Stimulated activated naive CD8-positive, alpha-beta T cell treated with anti-CD3 and anti-CD28 coated beads, Interleukin-15, amount 100 ng/mL, for 72 hours (primary cell): Measurements from ENCODE around the gene PCYT2.

Experiments used
- ATAC-seq: fragments of 150-1000 bp; cut with Tn5 transposase; 2 replicates; pipeline ENCODE4 v1.10.0; 2021; ENCODE audit warnings: mild to moderate bottlenecking, moderate library complexity
- DNase-seq, 2 donors: peaks; one replicate each; pipeline ENCODE4 v3.0.0; 2021 to 2022
- H3K27ac Mint-ChIP-seq, 2 donors: one replicate each; pipeline ENCODE4 v1.8.0; 2022; ENCODE audit warnings: mild to moderate bottlenecking in 2 of 2, mixed read lengths in 2 of 2, moderate library complexity in 2 of 2
- H3K27me3 Mint-ChIP-seq: one replicate; pipeline ENCODE4 v1.8.0; 2022; ENCODE audit warnings: mixed read lengths
- H3K4me1 Mint-ChIP-seq: one replicate; pipeline ENCODE4 v1.8.0; 2022; ENCODE audit warnings: mild to moderate bottlenecking, mixed read lengths
- H3K4me3 Mint-ChIP-seq, 2 donors: one replicate each; pipeline ENCODE4 v1.8.0; 2022; ENCODE audit warnings: mild to moderate bottlenecking in 2 of 2, mixed read lengths in 2 of 2, moderate library complexity in 1 of 2
- H3K9me3 Mint-ChIP-seq, 2 donors: one replicate each; pipeline ENCODE4 v1.8.0; 2022; ENCODE audit warnings: mixed read lengths in 2 of 2

The PCYT2 gene

GRCh38 chr17:81951785-81952684, 40.8 kb upstream of the PCYT2 start:
- Mint-ChIP-seq H3K27me3 (peaks cover 1% of the 10 kb centered on the region), H3K27ac (no peak overlapping the region), H3K4me3 (no peak overlapping the region), H3K9me3 (no peaks in the 10 kb centered on the region), H3K4me1 (no peaks in the 10 kb centered on the region)
- no peak for DNase-seq
- ATAC-seq, result no peak

GRCh38 chr17:81950501-81950900, 39.3 kb upstream of the PCYT2 start:
- H3K9me3 Mint-ChIP-seq, result no peaks in the 10 kb centered on the region
- no peak overlapping the region for H3K4me3 Mint-ChIP-seq
- DNase-seq (no peak), ATAC-seq (no peak)
- H3K4me1 Mint-ChIP-seq, result no peaks in the 10 kb centered on the region
- no peaks in the 10 kb centered on the region for H3K27me3 Mint-ChIP-seq
- H3K27ac Mint-ChIP-seq, result no peak overlapping the region

- no peak overlapping the region for H3K4me3 Mint-ChIP-seq
- ATAC-seq, result no peak
- no peak overlapping the region for H3K27ac Mint-ChIP-seq
- H3K4me1 Mint-ChIP-seq, result no peaks in the 10 kb centered on the region
- H3K27me3 Mint-ChIP-seq, result peaks cover 10% of the 10 kb centered on the region
- no peaks in the 10 kb centered on the region for H3K9me3 Mint-ChIP-seq
- peak in 1 of 2 donors; percentile 15 for DNase-seq
These were observed 37.6 kb upstream of the PCYT2 start for GRCh38 chr17:81948635-81949378.

DNA sequence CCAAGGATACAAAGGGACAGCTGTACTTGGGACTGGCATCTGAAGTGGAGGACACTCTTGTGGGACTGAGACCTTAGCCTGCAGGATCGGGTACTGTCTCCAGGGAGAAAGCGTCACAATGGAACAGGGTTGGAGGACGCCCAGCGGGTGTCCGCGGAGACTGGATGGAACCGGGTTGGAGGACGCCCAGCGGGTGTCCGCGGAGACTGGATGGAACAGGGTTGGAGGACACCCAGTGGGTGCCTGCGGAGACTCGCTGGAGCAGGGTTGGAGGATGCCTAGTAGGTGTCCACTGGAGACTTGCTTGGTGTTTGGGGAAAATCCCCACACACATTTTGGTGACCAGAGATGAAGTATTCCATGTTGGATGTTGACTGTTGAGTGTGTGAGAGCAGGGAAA, 36.0 kb upstream of the PCYT2 start, which contains the start of gene MYADML2:
MYADML2 (minus strand) TSS at position 45 of the 400 bp plus-strand sequence. CDS start 5,492 bp downstream, outside the sequence.
- Mint-ChIP-seq H3K4me3 (no peak within 1 kb of the TSS), H3K9me3 (no peaks in the 10 kb centered on the region), H3K27ac (no peak within 1 kb of the TSS), H3K4me1 (no peaks in the 10 kb centered on the region), H3K27me3 (peaks cover 10% of the 10 kb centered on the region)
- ATAC-seq, result no peak
- no peak for DNase-seq

- no peak for ATAC-seq
- no peak overlapping the region for H3K27ac Mint-ChIP-seq
- no peak for DNase-seq
- H3K4me1 Mint-ChIP-seq, result no peaks in the 10 kb centered on the region
- no peak overlapping the region for H3K4me3 Mint-ChIP-seq
- H3K27me3 Mint-ChIP-seq, result peaks cover 18% of the 10 kb centered on the region
- H3K9me3 Mint-ChIP-seq, result no peaks in the 10 kb centered on the region
These were observed 33.7 kb upstream of the PCYT2 start for GRCh38 chr17:81944858-81945257.

GRCh38 chr17:81942167-81942553, 31.0 kb upstream of the PCYT2 start:
- Mint-ChIP-seq H3K9me3 (no peaks in the 10 kb centered on the region), H3K4me3 (no peak overlapping the region), H3K27me3 (peaks cover 18% of the 10 kb centered on the region), H3K4me1 (peaks cover 12% of the 10 kb centered on the region), H3K27ac (no peak overlapping the region)
- no peak for ATAC-seq
- DNase-seq, result no peak

- ATAC-seq, result no peak
- Mint-ChIP-seq H3K4me1 (peaks cover 14% of the 10 kb centered on the region), H3K9me3 (no peaks in the 10 kb centered on the region), H3K27ac (peak overlapping the region in 1 of 2 donors; percentile 34), H3K27me3 (peaks cover 18% of the 10 kb centered on the region), H3K4me3 (no peak overlapping the region)
- peak in 1 of 2 donors; percentile 11 for DNase-seq
These were observed 30.4 kb upstream of the PCYT2 start for GRCh38 chr17:81941484-81942166.

DNA sequence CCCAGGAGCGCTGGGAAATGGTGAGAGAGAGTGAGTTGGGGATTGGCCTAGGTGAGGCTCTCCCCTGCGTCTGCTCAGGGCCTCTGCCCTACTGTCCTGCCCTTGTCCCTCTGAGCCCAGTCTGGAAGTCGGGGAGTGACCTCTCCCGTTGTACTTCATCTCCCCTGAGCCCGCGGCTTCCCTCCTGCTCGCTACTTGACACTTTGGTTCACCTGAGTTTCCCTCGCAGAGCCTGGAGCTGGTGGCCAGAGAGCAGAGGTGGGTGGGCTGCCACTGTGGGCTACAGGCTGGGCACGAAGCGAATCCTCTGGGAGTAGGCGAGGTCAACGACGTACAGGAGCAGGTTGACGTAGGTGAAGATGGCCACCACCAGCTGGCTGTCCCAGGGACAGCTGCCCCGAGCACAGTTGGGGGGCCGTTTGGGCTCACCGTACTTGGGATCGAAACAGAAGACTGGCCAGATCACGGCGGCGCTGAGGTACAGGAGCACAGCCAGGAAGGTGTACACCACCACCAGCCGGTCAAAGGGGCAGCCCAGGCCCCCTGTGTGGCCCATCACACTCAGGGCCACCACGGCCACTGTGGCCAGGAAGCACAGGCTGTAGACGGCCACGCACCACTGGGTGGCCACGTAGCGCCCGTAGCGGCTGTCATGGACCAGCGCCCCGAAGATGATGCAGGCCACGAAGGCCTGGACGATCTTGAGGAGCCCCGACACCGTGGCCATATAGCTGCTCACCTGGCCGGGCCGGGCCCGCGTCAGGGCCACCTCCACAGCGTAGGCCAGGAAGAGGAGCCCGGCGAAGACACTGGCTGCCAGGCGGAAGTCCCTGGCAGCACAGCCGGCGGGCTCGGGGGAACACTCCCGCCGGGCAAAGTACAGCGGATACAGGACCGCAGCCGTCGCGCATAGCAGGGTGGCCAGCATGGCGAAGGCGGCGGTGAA, 29.6 kb upstream of the PCYT2 start:
- no peak overlapping the region for H3K4me3 Mint-ChIP-seq
- no peaks in the 10 kb centered on the region for H3K9me3 Mint-ChIP-seq
- ATAC-seq (no peak), DNase-seq (no peak)
- peaks cover 18% of the 10 kb centered on the region for H3K27me3 Mint-ChIP-seq
- H3K4me1 Mint-ChIP-seq, result peaks cover 22% of the 10 kb centered on the region
- no peak overlapping the region for H3K27ac Mint-ChIP-seq

DNA sequence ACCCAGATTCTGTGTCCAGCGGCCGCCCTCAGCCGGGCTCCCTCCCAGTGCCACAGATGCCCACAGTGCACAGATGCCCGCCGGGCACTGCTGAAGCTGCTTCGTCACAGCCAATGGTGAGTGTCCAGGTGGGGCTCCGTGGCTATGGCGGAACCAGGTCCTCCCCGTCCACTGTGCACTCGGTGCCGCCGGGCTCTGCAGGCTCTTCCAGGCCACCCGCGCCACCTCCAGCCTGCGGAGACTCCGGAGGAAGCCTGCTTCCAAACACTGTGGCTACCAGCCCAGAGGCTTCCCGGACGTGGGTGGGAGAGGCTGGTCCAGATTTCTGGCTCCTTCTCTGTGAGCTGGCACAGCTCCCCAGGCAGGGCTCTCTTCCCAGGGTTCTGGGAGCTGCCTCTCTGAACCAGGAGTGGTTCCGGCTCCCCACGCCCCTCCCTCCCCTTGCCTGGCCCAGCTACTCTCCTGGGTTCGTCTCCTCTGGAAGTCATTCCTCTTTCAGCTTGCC, 28.7 kb upstream of the PCYT2 start:
- Mint-ChIP-seq H3K27ac (no peak overlapping the region), H3K27me3 (peaks cover 18% of the 10 kb centered on the region), H3K4me1 (peaks cover 30% of the 10 kb centered on the region), H3K4me3 (no peak overlapping the region), H3K9me3 (no peaks in the 10 kb centered on the region)
- DNase-seq, result no peak
- ATAC-seq, result no peak

DNA sequence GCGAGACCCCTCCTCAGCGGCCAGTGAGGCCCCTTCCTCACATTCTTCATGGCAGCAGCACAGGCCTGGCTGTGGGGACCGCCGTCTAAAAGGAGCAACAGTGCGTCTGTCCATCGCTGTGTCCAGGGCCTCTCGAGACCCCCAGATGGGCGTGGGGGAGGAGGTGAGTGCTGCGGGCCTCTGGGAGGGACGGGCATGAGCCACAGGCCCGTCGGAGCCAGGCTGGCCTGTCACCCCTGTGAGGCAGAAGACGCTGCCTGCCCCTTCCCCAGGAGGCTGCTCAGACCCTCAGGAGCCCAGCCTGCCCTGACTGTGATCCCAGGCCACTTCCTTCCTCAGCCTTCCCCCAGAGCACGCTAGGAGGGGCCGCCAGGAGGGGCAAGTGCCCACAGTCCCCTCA, 28.0 kb upstream of the PCYT2 start:
- no peak for DNase-seq
- peak overlapping the region in 1 of 2 donors; percentile 34 for H3K27ac Mint-ChIP-seq
- H3K27me3 Mint-ChIP-seq, result peaks cover 13% of the 10 kb centered on the region
- ATAC-seq, result no peak
- H3K9me3 Mint-ChIP-seq, result no peaks in the 10 kb centered on the region
- no peak overlapping the region for H3K4me3 Mint-ChIP-seq
- H3K4me1 Mint-ChIP-seq, result peaks cover 38% of the 10 kb centered on the region

DNA sequence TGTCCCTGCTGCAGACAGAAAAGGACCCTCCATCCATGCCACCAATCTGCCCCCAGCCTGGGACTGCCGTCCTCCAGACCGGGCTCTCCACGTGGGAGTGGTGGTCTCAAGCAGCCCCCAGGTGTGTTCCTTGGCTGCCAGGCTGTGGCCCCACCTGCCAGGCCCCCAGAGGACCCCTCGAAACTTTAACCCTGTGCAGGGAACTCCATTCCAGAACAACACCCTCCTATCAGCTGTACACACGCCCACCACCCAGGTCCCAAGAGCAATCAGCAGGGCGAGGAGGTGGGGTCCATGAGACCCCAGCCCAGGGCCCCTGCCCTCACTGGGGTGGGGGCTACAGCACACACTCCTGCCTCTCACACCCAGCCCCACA, 24.5 kb upstream of the PCYT2 start:
- ATAC-seq (no peak), DNase-seq (no peak)
- Mint-ChIP-seq H3K27me3 (peaks cover 5% of the 10 kb centered on the region), H3K4me1 (peaks cover 73% of the 10 kb centered on the region), H3K27ac (peak overlapping the region; percentile 97 to 98), H3K9me3 (no peaks in the 10 kb centered on the region), H3K4me3 (peak overlapping the region; percentile 90 to 94)

DNA sequence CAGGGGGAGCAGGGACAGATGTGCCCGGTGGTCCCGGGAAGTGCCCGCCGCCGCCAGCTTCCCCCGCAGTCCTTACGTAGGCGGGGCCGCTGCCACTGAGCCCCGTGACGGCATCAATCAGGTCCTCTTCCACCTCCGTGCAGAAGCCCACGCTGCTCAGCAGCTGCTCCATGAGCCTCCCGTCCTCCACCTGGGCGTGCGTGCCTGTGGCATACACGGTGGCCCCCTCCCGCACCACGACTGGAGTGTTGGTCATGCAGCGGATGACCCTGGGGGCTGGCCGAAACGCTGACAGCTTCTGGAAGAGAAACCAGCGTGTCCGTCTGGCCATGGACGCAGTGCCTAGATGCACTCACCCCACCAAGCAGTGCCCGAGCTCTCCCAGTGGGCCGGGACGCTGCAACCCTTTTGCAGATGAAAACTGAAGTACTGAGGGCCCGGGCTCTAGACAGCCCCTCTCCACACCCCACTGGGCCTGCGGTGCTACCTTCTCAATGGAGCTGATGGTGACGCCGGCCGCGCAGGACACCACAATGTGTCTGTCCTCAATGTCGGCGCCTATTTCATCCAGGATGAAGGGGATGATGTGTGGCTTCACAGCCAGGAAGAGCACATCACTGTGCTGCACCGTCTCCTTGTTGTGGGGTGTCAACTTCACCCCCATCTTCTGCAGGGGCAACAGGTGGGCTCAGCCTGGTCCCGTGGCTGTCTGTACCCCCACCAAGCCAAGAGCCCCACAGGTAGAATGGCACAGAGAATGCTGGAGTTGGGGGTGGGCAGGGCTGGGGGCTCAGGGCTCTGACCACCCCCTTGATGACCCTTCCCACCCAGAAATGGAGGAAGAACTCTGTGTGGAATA, 23.9 kb upstream of the PCYT2 start:
- Mint-ChIP-seq H3K4me1 (peaks cover 79% of the 10 kb centered on the region), H3K27ac (peak overlapping the region; percentile 97 to 98), H3K4me3 (peak overlapping the region; percentile 90 to 94), H3K27me3 (peaks cover 1% of the 10 kb centered on the region), H3K9me3 (no peaks in the 10 kb centered on the region)
- ATAC-seq (no peak), DNase-seq (no peak)

DNA sequence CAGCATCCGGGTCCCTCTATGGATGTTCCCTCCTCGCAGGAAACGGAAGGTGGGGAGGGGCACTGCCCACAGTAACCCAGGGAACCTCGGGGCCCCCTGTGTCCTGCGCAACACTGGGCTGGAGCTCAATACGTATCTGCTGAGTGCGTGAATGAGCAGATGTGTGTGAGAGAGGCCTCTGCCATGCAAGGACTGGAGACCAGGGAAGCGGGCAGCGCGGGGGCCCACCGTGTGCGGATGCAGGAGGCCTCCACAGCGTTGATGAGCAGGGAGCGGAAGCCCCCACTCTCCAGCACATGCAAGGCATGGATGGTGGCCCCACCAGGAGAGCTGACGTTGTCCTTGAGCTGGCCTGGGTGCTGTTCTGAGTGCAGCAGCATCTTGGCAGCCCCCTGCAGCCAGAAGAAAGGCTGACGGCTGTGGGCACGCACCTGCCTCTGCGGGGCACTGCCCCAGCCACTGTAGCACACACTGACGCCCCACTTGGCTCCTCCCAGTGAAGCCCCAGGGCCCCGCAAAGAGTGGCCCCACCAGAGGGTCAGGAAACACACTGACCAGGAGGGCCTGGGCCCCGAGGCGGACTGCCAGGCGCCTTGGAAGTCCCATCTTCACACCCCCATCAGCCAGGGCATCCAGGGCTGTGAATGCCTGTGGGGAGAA, 23.0 kb upstream of the PCYT2 start:
- H3K4me3 Mint-ChIP-seq, result peak overlapping the region in 1 of 2 donors; percentile 45
- no peak overlapping the region for H3K27ac Mint-ChIP-seq
- peaks cover 85% of the 10 kb centered on the region for H3K4me1 Mint-ChIP-seq
- no peak for ATAC-seq
- DNase-seq, result no peak
- peaks cover 10% of the 10 kb centered on the region for H3K27me3 Mint-ChIP-seq
- no peaks in the 10 kb centered on the region for H3K9me3 Mint-ChIP-seq
